IPS DF 19.7 (cell line): ENCODE measurements around the gene PYROXD2.
"Not testable (repeated sequence)": the region's sequence is repeated elsewhere in the genome, so short reads cannot be mapped to it uniquely, and the experiment has no call there.

Experiments used
- DNase-seq: peaks from one replicate; pipeline ENCODE4 v3.0.0-alpha.2; 2013; ENCODE audit warnings: low read depth, low spot score

The PYROXD2 gene

DNA sequence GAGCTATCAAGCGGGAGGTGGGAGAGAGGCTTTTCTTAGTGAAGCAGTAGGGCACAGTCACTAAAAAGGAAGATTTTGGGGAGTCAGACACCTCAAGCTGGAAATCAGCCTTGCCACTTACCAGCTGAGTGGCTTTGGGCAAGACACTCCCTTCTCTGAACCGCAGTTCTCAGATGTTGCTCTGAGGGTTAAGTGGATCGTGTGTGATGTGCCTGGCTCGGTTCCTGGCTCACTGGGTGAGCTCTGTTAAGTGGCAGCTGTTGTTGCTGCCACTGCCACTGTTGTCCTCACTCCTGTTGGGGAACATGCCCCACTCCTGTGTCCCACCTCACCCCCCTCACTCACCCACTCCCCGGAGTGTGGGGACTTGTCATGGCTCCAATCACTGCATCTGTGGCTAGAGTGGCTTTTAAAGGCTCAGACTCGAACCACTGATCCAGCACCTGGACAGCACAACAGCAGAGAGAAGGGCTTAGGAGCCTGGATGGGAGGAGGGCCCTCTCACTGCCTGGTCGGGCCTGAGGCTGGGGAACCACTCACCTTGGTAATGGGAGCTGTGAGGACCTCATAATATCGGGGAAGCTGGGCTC is 20.0 kb downstream of the PYROXD2 start:
- DNase-seq, result no peak

DNA sequence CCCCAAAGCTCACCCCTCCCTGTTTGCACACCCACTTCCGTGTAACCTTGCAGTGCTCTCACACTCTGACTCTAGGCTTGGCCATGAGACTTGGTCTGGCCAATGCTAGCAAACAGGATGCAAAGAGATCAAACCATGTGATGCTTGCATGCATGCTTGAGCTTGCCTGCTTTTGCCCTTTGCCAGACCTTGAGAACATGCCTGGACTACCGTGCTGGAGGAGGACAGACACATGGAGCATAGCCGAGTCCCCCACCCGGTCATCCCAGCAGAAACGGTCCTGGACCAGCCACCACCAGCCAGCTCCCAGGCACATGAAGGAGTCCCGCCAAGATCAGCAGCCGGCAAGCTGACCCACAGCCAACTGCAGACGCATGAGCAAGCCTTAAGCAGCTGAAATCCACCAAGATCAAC is 23.4 kb downstream of the PYROXD2 start:
- DNase-seq, result no peak

DNA sequence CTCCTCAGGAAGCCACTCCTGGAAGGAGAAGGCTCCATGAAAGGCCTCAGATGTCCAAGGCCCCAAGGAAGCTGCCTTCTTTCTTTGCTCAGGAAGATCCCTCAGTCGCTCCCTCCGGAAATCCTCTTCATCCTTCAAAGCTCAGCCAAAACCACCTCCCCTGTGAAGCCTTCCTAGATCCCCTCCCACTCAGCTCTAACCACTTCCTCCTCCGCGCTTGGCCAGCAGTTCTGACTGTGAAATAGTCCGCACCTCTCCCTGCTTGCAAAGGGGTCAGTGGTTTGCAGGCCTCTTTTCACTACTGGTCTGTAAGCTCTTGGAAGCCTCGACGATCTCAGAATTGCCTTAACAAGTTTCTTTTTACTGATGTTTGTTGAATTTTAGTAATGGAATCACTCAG is 23.9 kb downstream of the PYROXD2 start:
- no peak for DNase-seq

DNA sequence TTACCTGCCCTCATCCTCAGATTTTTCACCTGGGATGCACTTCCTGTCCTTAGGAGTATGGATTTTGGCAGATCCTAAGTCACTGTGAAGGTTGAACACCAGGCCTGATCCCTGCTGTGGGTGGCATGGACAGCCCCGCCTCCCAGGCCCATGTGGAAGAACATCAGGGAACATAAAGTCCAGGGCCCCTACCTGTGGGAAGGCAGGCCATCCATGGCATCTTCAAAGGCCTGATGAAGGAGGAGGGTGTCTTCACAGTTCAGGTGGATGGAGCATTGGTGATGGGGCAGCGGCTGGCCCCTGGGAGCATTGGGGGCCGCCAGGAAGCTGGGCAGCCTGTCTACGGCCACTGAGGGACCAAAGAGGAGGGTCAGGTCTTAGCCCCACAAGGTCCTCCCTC is 24.6 kb downstream of the PYROXD2 start:
- no peak for DNase-seq

DNA sequence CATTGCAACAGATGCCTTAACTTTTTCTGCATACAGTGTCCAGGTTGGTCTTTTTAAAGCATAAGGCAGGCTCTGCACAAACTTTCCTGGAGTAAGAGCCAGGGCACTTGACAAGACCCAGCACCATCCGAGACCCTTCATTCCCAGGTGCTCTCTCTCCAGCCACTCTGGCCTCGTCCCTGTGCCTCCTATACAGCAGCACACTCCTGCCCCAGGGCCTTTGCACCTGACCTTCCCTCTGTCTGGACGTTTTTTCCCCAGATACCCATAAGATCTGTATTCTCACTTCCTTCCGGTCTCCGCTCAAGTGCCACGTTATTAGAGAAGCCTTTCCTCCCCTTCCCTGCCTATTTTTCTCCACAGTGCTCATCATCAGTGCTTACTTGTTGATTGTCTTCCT is 25.6 kb downstream of the PYROXD2 start:
- no peak for DNase-seq

DNA sequence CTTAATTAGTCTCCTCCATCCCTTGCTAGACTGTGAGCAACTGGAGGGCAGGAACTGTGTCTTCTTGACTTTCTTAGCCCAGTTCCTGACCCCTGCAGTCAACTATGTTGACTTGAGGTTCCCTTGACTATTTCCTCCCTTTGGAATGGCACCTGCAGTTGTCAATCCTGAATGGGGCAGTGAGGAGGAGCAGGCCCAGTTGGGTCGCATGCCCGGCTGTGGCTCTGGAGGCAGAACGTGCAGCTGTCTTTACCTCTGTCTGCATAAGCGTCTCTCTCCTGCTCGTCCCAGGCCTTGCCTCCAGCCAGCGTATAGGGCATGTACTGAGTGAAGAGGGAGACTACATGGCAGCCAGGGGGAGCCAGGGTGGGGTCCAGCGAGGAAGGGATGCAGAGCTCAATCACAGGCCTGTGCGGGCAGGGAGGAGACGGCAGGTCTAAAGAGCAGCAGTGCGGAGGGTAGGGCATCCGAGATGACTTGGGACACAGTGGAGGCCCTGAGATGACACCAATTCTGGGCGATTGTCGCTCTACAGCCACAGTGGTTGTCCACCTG is 26.8 kb downstream of the PYROXD2 start:
- DNase-seq, result no peak

DNA sequence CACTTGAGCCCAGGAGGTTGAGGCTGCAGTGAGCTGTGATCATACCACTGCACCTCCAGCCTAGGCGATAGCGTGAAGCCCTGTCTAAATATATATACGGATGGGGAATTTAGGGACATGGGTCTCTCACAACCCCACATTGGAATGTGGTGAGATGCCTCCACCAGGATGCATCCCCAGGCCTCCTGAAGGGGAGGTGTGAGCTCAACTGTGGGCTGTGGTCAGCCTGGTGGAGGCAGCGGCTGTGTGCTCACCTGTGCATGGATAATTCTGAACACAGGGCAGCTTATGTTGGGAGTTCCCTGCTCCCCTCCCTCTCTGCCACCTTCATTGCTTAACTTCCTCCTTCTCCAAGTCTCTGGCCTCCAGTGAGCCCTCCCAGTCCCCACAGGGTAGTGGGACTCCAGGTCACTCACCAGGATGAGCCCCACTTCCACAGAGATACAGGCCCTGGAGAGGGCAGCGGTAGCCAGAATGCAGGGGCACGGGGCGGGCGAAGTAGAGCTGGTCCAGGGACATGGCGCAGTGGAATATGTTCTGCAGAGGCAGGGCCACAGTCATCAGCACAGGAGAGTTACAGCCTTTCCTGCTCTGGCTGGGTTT is 30.4 kb downstream of the PYROXD2 start:
- no peak for DNase-seq

DNA sequence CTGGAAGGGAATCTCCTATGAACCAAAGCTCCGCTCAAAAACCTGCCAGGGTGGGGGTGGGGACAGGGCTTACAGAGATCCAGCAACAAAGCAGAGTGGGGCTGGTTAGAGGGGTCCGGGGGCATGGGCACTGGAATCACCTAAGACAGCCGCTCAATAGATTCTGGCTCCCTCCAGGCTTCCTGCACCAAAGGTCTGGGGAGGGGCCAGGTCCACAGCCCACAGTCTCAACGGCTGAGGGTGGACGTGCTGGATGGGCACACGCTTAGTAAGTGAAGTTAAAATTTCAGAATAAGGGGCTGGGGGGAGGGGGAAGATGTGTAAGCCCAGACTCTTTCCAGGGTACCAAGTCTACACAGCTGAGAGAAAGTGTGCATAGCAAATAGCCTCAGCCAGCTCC is 31.1 kb downstream of the PYROXD2 start:
- DNase-seq, result no peak

DNA sequence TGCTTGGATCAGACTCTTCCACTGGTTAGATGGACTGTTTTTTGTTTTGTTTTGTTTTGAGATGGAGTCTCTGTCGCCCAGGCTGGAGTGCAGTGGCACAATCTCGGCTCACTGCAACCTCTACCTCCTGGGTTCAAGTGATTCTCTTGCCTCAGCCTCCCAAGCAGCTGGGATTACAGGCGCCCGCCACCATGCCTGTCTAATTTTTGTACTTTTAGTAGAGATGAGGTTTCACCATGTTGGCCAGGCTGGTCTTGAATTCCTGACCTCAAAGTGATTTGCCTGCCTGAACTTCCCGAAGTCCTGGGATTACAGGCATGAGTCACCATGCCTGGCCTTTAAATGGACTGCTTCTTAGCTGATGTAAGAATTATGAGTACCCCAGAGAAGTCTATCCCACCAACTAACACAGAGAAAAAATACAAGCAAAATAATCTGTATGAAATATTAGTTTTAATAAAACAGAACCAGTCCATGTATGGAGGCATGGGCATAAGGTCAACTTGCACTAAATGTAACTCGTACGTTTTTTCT is 31.8 kb downstream of the PYROXD2 start:
- not testable (repeated sequence) for DNase-seq

DNA sequence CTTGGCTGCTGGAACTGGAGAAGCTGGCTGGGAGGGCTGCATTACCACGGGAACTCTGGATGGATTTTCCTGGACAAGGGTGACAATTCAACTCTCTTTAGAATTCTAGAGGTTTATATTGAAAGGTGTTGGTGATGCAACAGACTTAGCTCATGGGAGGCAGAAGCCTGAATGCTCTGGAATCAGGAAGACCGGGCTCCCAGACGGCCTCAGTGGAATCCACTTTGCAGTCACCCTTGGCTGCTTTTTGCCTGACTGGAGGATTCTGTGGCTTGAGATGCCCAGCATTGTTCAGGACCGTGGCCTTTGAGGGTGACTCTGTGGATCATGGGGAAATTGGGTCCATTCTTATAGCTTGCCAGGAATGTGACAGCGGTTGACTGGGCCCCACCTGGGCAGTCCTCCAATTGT is 32.3 kb downstream of the PYROXD2 start:
- DNase-seq, result no peak

DNA sequence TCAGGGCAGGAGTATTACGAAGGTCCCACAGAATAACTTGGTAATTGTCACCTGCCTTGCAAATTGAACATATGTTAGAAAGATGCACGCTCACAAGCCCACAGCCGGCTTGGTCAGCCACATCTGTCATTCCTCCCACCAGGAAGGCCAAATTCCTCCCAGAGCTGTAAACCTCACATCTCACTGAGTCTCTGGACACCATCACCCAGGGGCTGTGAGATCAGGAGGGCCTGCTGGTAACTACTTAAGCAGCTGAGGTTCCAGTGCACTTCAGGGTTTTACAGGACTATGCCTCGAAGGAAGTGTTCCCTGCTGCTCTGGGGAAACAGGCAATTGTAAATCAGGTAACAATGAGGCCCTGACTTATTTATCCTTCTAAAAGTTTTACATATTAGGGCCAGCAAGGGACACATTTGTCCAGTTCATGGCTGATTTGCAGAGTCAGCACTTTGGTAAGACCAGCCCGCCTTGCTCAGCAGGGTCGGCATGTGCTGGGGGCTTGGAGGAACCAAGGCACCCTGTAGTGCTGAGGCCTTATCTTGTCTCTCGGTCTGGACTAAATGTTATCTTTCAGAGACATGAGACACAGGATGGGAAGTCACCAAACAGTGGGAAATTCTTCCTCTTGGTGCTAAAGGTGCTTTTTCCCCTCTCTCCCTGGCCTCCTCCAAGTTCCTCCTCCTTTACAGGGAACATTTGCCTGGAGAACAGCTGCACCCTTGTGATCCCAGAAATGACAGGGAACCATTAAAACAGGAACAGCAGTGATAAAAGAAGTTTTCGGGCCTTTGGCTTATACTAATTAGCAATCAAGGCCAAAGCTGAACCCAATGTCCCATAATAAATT is 34.3 kb downstream of the PYROXD2 start:
- no peak for DNase-seq

DNA sequence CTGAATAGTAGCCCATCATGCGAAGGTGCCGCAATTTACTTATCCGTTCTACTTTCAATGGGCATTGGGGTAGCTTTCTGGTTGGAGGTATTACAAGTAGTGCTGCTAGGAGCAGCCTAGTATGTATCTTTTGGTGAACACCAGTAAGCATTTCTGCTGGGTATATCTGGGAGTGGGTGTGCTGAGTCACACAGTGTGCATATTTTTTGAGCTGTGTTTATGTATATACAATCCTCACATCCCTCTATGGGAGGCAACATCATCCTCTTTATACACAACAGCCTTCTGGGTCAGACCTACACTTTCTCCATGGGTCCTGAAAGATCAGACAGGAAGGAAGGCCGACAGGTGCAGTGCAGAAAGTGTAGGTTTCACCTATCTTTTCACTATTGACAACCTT is 36.3 kb downstream of the PYROXD2 start:
- DNase-seq, result no peak

DNA sequence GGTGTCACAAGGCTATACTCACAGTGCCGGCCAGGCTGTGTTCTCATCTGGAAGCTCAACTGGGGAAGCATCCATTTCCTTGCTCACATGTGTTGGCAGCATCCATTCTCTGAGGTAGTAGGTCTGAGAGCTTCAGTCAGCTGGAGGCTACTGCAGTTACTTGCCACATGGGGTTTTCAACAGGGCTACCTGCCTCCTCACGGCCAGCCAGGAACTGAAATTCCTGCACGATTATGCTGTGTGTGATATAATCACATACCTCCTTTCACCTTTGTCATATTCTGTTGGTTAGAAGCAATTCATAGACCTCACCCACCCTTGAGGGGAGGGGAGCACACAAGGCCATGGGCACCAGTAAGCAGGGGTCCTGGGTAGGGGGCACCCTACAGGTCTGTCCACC is 37.4 kb downstream of the PYROXD2 start:
- no peak for DNase-seq

DNA sequence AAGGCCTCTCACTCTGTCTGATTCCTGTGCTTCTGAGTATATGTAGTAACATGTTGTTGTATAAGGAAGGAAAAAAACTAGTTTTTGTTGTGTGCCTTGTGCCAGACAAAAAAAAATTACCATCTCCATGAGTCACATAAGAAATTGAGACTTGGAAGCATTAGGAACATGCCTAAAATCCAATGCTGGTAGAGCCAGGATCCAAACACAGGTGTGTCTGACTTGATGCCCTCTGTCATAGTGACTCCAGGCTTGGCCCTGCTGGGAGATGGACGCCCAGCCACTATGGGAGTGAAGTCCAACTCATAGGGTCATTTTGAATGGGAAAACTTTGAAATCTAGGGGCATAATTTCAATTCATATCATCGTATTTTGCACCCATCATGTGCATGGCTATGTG is 38.0 kb downstream of the PYROXD2 start:
- no peak for DNase-seq

DNA sequence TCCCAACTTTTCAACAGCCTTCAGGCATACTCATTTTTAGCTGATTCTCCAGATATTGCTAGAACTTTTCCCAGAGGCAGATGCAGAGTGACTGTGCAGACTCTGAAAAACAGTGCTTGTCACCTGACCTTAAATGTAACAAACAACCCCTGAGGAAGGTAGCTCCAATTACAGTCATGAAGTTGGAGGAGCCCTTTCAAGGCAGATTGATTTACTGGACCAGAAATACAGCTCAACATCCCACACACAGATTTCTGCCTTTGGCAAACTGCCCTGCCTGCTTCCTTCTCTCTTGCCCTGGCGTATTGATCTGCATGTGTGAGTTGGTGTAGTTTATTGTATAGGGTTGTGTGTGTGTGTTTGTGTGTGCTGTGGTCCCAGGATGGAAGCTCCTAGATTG is 38.5 kb downstream of the PYROXD2 start:
- no peak for DNase-seq

DNA sequence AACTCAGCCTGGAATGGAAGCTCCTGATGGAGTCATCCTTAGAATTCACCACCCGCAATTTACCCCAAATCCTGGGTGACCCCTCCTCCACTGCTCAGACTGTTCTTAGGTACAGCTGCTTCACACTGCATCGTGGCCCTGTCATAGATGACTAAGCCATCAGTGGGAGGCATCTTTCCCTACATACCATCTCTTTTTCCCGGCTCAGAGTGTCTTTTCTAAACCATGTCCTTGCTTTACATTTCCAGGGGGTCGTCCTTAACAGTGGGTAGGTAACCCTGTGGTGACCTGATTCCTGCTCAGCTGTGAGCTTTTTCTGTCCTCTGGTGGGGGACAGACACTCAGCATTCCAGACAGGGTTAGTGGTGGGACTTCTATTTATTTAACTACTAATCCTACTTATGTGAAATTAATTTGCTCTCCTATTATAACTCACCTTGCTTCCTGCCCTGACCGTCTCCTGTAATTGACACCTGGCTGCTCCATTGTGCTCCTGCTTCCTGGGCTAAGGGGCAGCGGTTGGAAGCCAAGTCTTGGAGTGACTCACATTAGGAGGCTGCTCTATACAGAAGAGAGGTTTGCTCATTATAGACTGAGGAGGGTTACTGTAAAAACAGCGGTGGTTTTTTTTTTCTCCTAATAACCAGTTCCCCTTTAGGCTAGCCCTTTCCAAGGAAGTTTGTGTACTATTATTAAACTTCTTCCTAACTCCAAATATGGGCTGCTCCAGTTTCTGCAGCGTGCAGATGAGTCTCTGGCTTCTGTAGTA is 40.6 kb downstream of the PYROXD2 start:
- DNase-seq, result no peak

DNA sequence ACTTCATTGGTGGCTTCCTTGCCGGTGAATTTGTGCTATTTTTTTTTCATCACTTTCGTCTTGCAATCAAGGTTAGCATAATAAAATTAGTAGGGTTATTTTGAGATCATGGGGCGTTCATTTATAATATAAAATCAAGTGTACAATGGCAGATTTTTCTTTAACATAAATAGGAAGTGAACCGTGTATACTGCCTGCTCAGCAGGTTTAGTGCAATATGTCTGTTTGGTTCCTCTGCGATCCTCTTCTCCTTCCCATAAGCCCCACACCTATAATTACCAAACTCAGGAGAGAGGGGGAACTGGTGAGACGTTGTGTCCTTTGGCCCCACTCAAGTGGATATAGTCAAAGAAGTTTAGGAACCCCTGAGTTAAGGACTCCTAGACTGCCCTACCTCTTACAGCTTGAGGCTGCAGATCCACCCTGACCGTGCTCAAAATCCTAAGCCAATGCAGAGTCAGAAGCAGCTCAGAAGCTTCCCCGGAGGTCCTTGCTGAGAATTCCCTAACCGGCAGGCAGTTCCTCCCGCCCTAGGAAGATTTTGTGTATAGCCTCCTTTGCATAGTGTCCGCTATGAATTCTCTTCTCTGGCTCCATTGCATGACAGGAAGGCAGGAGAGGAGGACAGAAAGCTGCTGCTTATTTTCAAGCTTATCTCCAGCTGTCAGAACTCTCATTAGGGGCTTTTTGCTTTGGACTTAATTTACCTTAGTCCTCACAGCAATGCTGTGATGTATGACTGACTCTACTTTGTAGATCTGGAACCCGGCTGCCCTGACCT is 41.5 kb downstream of the PYROXD2 start:
- no peak for DNase-seq

DNA sequence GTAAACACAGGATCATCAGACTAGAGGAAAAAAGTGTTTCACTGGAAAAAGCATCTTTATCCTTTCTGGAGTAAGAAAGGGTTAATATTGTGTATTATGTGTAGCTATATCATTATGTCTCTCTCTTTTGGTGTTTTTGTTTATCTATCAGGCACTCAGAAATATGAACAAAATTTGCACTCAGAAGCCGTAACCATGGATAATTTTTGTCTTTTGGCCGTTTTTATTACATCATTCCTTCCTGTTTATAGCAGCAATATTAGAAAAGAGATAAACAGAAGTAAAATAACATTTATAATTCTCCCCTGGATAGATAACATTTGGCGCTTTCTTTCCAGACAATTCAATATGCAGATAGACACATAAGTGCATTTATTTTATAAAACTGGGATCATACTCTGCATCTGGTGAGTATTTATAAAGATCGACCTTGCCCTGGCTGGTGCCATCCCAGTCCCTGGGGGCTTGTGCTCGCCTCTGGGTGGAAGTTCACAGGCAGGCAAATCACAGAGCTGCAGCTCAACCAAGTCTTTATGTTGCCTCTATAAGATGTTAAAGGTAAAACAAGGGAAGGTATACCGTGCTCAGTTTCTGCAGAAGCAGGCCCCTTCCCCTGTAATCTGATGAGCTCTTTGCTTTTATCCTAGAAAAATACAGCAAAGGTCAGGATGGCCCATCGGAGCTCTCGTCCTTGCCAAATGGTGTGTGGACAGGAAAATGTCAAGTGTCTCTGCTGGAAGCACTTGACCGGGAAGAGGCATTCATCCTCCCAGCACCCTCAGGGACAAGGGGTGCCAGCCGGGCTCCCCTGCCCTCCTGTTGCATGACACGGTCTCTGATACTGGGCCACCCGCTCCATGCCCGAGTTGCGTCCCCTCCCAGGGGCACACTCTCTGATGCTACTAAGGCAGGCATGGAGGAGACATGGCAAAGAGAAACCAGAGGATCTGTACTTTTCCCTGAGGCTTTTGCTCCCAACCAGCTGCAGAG is 43.9 kb downstream of the PYROXD2 start:
- no peak for DNase-seq

DNA sequence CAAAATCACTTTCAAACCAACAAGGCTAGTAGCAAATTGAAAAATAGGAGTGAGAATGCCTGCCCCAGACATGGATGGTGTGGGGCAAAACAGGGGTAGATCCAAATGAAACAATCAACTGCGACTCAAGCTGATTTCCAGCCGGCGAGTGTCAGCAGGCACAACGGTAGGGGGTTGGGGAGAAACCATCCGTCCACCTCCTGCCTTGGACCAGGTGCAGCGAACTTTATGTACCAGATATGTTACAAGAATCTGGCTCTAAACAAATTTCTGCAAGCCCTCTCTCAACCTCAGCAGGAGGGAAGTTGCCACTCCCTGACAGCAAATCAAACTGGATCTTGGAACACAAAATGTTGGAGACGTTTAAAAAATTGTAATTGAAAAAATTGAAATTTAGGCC is 45.2 kb downstream of the PYROXD2 start:
- no peak for DNase-seq

DNA sequence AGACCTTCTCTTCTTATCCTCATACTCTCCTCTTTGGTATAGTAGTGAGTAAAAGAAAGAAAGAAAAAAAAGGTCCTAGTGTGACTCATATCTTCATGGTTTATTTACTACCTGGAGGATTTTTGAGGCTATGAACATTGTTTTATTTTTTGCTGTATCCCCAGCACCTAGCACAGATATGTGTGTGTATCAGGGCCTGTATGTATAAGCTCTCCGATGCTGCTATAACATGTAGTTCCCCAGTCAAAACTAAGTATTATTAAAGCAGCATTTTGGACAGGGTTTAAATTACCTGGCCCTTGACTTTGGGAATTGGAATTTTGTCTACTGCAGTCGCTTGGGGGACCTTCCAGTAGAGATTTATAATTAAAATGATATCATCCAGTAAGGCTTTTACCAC is 46.3 kb downstream of the PYROXD2 start:
- DNase-seq, result no peak
